Adrenal gland (tissue), 12 donors: ENCODE data around the gene PATJ. TPM values are rescaled to one million over a fixed set of nuclear protein-coding genes. Genes with fewer than 3 reads are reported as not detected.

Experiments
- DNase-seq, 7 donors: peaks; one replicate each; pipeline ENCODE4 v3.0.0-alpha.2; 2019 to 2020
- H3K27ac ChIP-seq, 5 donors: fragments of 200-600 bp; sonication (generic) in 4 of 5; 1 replicate in 3 of 5; 2 replicates in 2 of 5; pipeline versions ENCODE4 v1.5.1 to v1.8.0; 2016 to 2020; ENCODE audit warnings: mild to moderate bottlenecking in 1 of 5
- H3K27me3 ChIP-seq: fragments of 200-600 bp; 2 replicates; pipeline ENCODE4 v1.8.0; 2021
- H3K36me3 ChIP-seq, 2 donors: fragments of 200-600 bp; replicated peaks in 1 of 2; 1 replicate in 1 of 2; 2 replicates in 1 of 2; pipeline versions ENCODE4 v1.5.1 to v1.8.0; 2018 to 2022
- H3K4me1 ChIP-seq, 2 donors: fragments of 200-600 bp; replicated peaks in 1 of 2; 1 replicate in 1 of 2; 2 replicates in 1 of 2; pipeline versions ENCODE4 v1.5.1 to v1.8.0; 2018 to 2021
- H3K4me3 ChIP-seq, 4 donors: fragments of 200-600 bp; sonication (generic) in 3 of 4; one replicate each; pipeline ENCODE4 v1.5.1; 2016 to 2018
- H3K9me3 ChIP-seq, 3 donors: fragments of 200-600 bp; sonication (generic) in 1 of 3; replicated peaks in 1 of 3; 1 replicate in 2 of 3; 2 replicates in 1 of 3; pipeline versions ENCODE4 v1.5.1 to v1.8.0; 2016 to 2021
- CTCF ChIP-seq, 6 experiments: fragments of 450-650 bp in 4 of 6; fragments of 200-600 bp in 2 of 6; sonication (generic) in 1 of 6; IDR thresholded peaks; 1 replicate in 5 of 6; 2 replicates in 1 of 6; pipeline versions ENCODE4 v1.5.1 to v1.8.0; 2016 to 2021; ENCODE audit warnings: antibody characterized with exemption in 6 of 6, mild to moderate bottlenecking in 2 of 6, moderate library complexity in 1 of 6
- POLR2A ChIP-seq, 2 donors: fragments of 450-650 bp; IDR thresholded peaks; one replicate each; pipeline ENCODE4 v1.6.1; 2017; ENCODE audit warnings: antibody characterized with exemption in 2 of 2, mild to moderate bottlenecking in 2 of 2, moderate library complexity in 1 of 2
- WGBS, 4 donors: extraction: QIAGEN DNeasy Blood & Tissue Kit in 2 of 4; methylation state at CpG; one replicate each; pipeline versions ENCODE4 v1.1.5 to v1.1.7; 2013 to 2017; 5-methylcytosine and 5-hydroxymethylcytosine counted together
- intact Hi-C, 2 donors: fragments of 100-400 bp; cut with DNase I; formaldehyde crosslinking; loops; one replicate each; pipeline versions ENCODE4 v1.14.1 to v1.15.0; 2022 to 2023
- polyA plus RNA-seq, 3 donors: library from polyadenylated mRNA; stranded (reverse); fragments of 200-250 nt in 2 of 3; fragments of 350-450 nt in 1 of 3; fragmentation: Illumina TruSeq in 1 of 3; extraction: RNeasy Lipid Tissue Mini Kit (QIAGEN cat#74804) in 1 of 3; gene quantifications; one replicate each; pipeline ENCODE4 v1.2.3, GENCODE V29; 2013 to 2014
- total RNA-seq, 9 donors: library from RNA; depleted of rRNA in 4 of 9; stranded (reverse); fragments of >200 nt in 4 of 9; fragments of 120-200 nt in 1 of 9; fragmentation: NEBNext Ultra II Directional in 1 of 9; extraction: Animal tissue kit (Norgen Biotek cat#: 25700) in 1 of 9; gene quantifications; one replicate each; pipeline versions ENCODE4 v1.1.0 to v1.2.4, GENCODE V29; 2013 to 2023
- donor health status: healthy with polysubstance abuse.
- donor health status: Bipolar disorder and iron deficiency.
- donor health status: DM: yes; HTN: yes; CAD: no.
- donor health status: DM: no; HTN: no; CAD: no.
- donor health status: DM: no; HTN: no; CAD: no.
- donor health status: DM: yes; HTN: yes; CAD: no.

Gene PATJ
- total and polyA plus RNA-seq, 12 donors, result 6.8 to 36.6 (median 23.4) TPM

GRCh38 chr1:62006690-62007089, 264.4 kb downstream of the PATJ start:
- no peak for TF ChIP-seq POLR2A (IDR thresholded peaks at IDR 0.05)
- TF ChIP-seq CTCF (IDR thresholded peaks at IDR 0.05), result no peak
- H3K4me1 ChIP-seq, result no peaks in the 10 kb centered on the region
- no peak overlapping the region for H3K27ac ChIP-seq
- no peak overlapping the region for H3K4me3 ChIP-seq
- DNase-seq, result no peak
- H3K9me3 ChIP-seq, result no peaks in the 10 kb centered on the region
- no peaks in the 10 kb centered on the region for H3K27me3 ChIP-seq
- 48 to 97% (median 88%) methylated on average over 2 of the region's 2 CpGs for WGBS, 4 donors
- H3K36me3 ChIP-seq, result no peaks in the 10 kb centered on the region
- intact Hi-C loops, result no loop called here

- DNase-seq, result no peak
- no peaks in the 10 kb centered on the region for H3K4me1 ChIP-seq
- 47 to 96% (median 81%) methylated on average over 4 of the region's 4 CpGs for WGBS, 4 donors
These were observed 268.7 kb downstream of the PATJ start for GRCh38 chr1:62011006-62011405.

GRCh38 chr1:62012095-62012494, 269.8 kb downstream of the PATJ start:
- Histone ChIP-seq H3K9me3 (no peaks in the 10 kb centered on the region), H3K27ac (no peak overlapping the region), H3K36me3 (no peaks in the 10 kb centered on the region), H3K27me3 (no peaks in the 10 kb centered on the region), H3K4me3 (no peak overlapping the region), H3K4me1 (no peaks in the 10 kb centered on the region)
- intact Hi-C loops, result no loop called here
- no peak for DNase-seq
- TF ChIP-seq POLR2A (IDR thresholded peaks at IDR 0.05) (no peak), CTCF (IDR thresholded peaks at IDR 0.05) (no peak)
- WGBS, 4 donors, result 81 to 97% (median 92%) methylated on average over 1 of the region's 1 CpG

More at GRCh38 chr1:62011006-62011405, 268.7 kb downstream of the PATJ start:
- no peak overlapping the region for H3K4me3 ChIP-seq
- H3K27me3 ChIP-seq, result no peaks in the 10 kb centered on the region
- H3K36me3 ChIP-seq, result no peaks in the 10 kb centered on the region
- no peaks in the 10 kb centered on the region for H3K9me3 ChIP-seq
- intact Hi-C loops, result no loop called here
- no peak overlapping the region for H3K27ac ChIP-seq
- TF ChIP-seq CTCF (IDR thresholded peaks at IDR 0.05), result no peak
- TF ChIP-seq POLR2A (IDR thresholded peaks at IDR 0.05), result no peak

GRCh38 chr1:62012836-62013235, 270.6 kb downstream of the PATJ start:
- TF ChIP-seq POLR2A (IDR thresholded peaks at IDR 0.05), result no peak
- TF ChIP-seq CTCF (IDR thresholded peaks at IDR 0.05), result no peak
- H3K27ac ChIP-seq, result no peak overlapping the region
- no peak overlapping the region for H3K4me3 ChIP-seq
- no peaks in the 10 kb centered on the region for H3K27me3 ChIP-seq
- no peaks in the 10 kb centered on the region for H3K9me3 ChIP-seq
- 68 to 83% (median 79%) methylated on average over 6 of the region's 6 CpGs for WGBS, 4 donors
- intact Hi-C loops, result no loop called here
- no peaks in the 10 kb centered on the region for H3K4me1 ChIP-seq
- no peaks in the 10 kb centered on the region for H3K36me3 ChIP-seq
- no peak for DNase-seq
